HepG2 (cell line): ENCODE results near the gene LHFPL6. TPM values are rescaled to one million over a fixed set of nuclear protein-coding genes. Genes with fewer than 3 reads are reported as not detected.

Experiments
- ATAC-seq: fragments of 200-7000 bp; cut with Tn5 transposase; 3 replicates; pipeline ENCODE4 v1.9.1; 2020; ENCODE audit warnings: mild to moderate bottlenecking, moderate library complexity
- BruUV-seq: library from RNA; stranded (reverse); fragments of 400-500 nt; replicated peaks from 2 replicates; lab custom pipeline; 2021; lab: Mats Ljungman, UMichigan
- CTCF ChIA-PET: fragments of 300-600 bp; formaldehyde crosslinking; extraction: SDS; loops from one replicate; lab custom pipeline; 2021; ENCODE audit warnings: low total read pairs, inconsistent platforms, low intra/inter-chr PET ratio; lab: Yijun Ruan, JAX
- POLR2A ChIA-PET: fragments of 350-600 bp; sonication (Branson Sonifier 250); formaldehyde crosslinking; loops from one replicate; lab custom pipeline; 2020; ENCODE audit warnings: antibody characterized with exemption, inconsistent platforms; lab: Yijun Ruan, JAX
- DNase-seq: peaks from one replicate; pipeline ENCODE4 v3.0.0-alpha.2; 2015; ENCODE audit warnings: low spot score
- FAIRE-seq: peaks from 3 replicates; lab custom pipeline; 2011; peaks lifted over from hg19 to GRCh38; lab: Jason Lieb, UNC
- H2AFZ ChIP-seq: one replicate; pipeline ENCODE4 v1.6.1; 2011; ENCODE audit warnings: low read length, inconsistent platforms
- H3K27ac ChIP-seq: fragments of 300-600 bp; 3 replicates; pipeline ENCODE4 v1.8.0; 2011; ENCODE audit warnings: mixed run types, mild to moderate bottlenecking, mixed read lengths, low read length, inconsistent platforms; ENCODE audit not compliant: insufficient read depth; ENCODE audit errors: extremely low read length
- H3K27me3 ChIP-seq, 2 experiments: fragments of 200-600 bp in 1 of 2; 2 replicates in 1 of 2; 3 replicates in 1 of 2; pipeline versions ENCODE4 v1.6.0 to v1.8.0; 2011; ENCODE audit warnings: low read length in 2 of 2, mild to moderate bottlenecking in 2 of 2, moderate library complexity in 2 of 2, inconsistent platforms in 1 of 2; ENCODE audit not compliant: insufficient read depth in 2 of 2, control insufficient read depth in 1 of 2
- H3K36me3 ChIP-seq, 2 experiments: fragments of 200-600 bp in 1 of 2; replicated peaks in 1 of 2; 2 replicates in 1 of 2; 3 replicates in 1 of 2; pipeline versions ENCODE4 v1.5.1 to v1.8.0; 2011; ENCODE audit warnings: low read length in 2 of 2, inconsistent platforms in 1 of 2; ENCODE audit not compliant: insufficient read depth in 2 of 2, control insufficient read depth in 1 of 2
- H3K4me1 ChIP-seq: 2 replicates; pipeline ENCODE4 v1.5.1; 2012; ENCODE audit warnings: low read length, inconsistent platforms; ENCODE audit not compliant: insufficient read depth
- H3K4me2 ChIP-seq: 2 replicates; pipeline ENCODE4 v1.6.0; 2011; ENCODE audit warnings: low read depth, low read length, inconsistent platforms
- H3K4me3 ChIP-seq, 3 experiments: fragments of 200-600 bp in 1 of 3; sonication (generic), shearing (Covaris generic) in 1 of 3; replicated peaks in 1 of 3; 2 replicates each; pipeline ENCODE4 v1.5.1; 2011 to 2016; ENCODE audit warnings: low read length in 3 of 3, inconsistent platforms in 2 of 3, low read depth in 2 of 3, mild to moderate bottlenecking in 2 of 3, control low read depth in 1 of 3, mixed read lengths in 1 of 3; ENCODE audit not compliant: insufficient read depth in 1 of 3
- H3K79me2 ChIP-seq: one replicate; pipeline ENCODE4 v1.6.1; 2011; ENCODE audit warnings: low read length, inconsistent platforms; ENCODE audit not compliant: insufficient read depth
- H3K9ac ChIP-seq: 2 replicates; pipeline ENCODE4 v1.6.0; 2011; ENCODE audit warnings: mild to moderate bottlenecking, low read depth, low read length, inconsistent platforms; ENCODE audit not compliant: insufficient read depth
- H3K9me3 ChIP-seq: 2 replicates; pipeline ENCODE4 v1.5.1; 2012; ENCODE audit warnings: mild to moderate bottlenecking, low read length
- H4K20me1 ChIP-seq: 2 replicates; pipeline ENCODE4 v1.6.0; 2011; ENCODE audit warnings: inconsistent platforms, mild to moderate bottlenecking, low read length, moderate library complexity; ENCODE audit not compliant: insufficient read depth
- DNMT1 ChIP-seq: sonication (generic); formaldehyde crosslinking; IDR thresholded peaks from 2 replicates; pipeline ENCODE4 v1.5.1; 2020; ENCODE audit warnings: mild to moderate bottlenecking, missing genetic modification reagents
- JDP2 ChIP-seq: sonication (generic); formaldehyde crosslinking; IDR thresholded peaks from 2 replicates; pipeline ENCODE4 v1.8.1; 2022; ENCODE audit warnings: missing genetic modification reagents, borderline replicate concordance
- JUNB ChIP-seq: sonication (generic); formaldehyde crosslinking; IDR thresholded peaks from 2 replicates; pipeline ENCODE4 v1.8.0; 2022; ENCODE audit warnings: missing genetic modification reagents, mild to moderate bottlenecking, borderline replicate concordance
- MXD4 ChIP-seq: IDR thresholded peaks from 2 replicates; pipeline ENCODE4 v1.6.1; 2016; ENCODE audit warnings: mild to moderate bottlenecking, missing biosample characterization, missing genetic modification reagents
- TRIM22 ChIP-seq: fragments of 450-650 bp; IDR thresholded peaks from 2 replicates; pipeline ENCODE4 v1.6.1; 2017
- ZBTB38 ChIP-seq: sonication (generic); formaldehyde crosslinking; IDR thresholded peaks from 2 replicates; pipeline ENCODE4 v1.5.1; 2020; ENCODE audit warnings: mild to moderate bottlenecking, missing genetic modification reagents
- ZFYVE20 ChIP-seq: sonication (generic); formaldehyde crosslinking; IDR thresholded peaks from 2 replicates; pipeline ENCODE4 v1.8.0; 2023; ENCODE audit warnings: low read depth, mild to moderate bottlenecking, moderate library complexity, missing genetic modification reagents, borderline replicate concordance
- ZNF225 ChIP-seq: sonication (generic); formaldehyde crosslinking; IDR thresholded peaks from 2 replicates; pipeline ENCODE4 v1.4.0; 2020; ENCODE audit warnings: mild to moderate bottlenecking, missing genetic modification reagents
- ZNF674 ChIP-seq: sonication (generic); formaldehyde crosslinking; IDR thresholded peaks from 2 replicates; pipeline ENCODE4 v1.5.0; 2020; ENCODE audit warnings: low read depth, mild to moderate bottlenecking, missing genetic modification reagents
- ZSCAN22 ChIP-seq: sonication (generic); formaldehyde crosslinking; IDR thresholded peaks from 2 replicates; pipeline ENCODE4 v1.4.0; 2020; ENCODE audit warnings: mild to moderate bottlenecking, missing genetic modification reagents
- ZSCAN29 ChIP-seq: sonication (generic); formaldehyde crosslinking; conservative IDR thresholded peaks from 2 replicates; pipeline ENCODE4 v1.4.0; 2020; ENCODE audit warnings: mild to moderate bottlenecking, missing genetic modification reagents
- WGBS: methylation state at CpG from one replicate; pipeline ENCODE4 v1.1.6; 2017; ENCODE audit warnings: low lambda C conversion rate; 5-methylcytosine and 5-hydroxymethylcytosine counted together
- in situ Hi-C: cut with HindIII; loops from 2 replicates; pipeline ENCODE4 v1.10.0; 2017; ENCODE audit warnings: low pct_unique_long_range_greater_than_20kb; ENCODE audit not compliant: extremely low pct_ligation_motif_present
- intact Hi-C: fragments of 100-400 bp; cut with micrococcal nuclease; formaldehyde crosslinking; loops from one replicate; pipeline ENCODE4 v1.10.0; 2022; ENCODE audit not compliant: unreplicated experiment
- polyA plus RNA-seq, 8 experiments: library from polyadenylated mRNA; depleted of rRNA in 3 of 8; stranded (reverse) in 7 of 8; unstranded in 1 of 8; fragments of >200 nt; fragmentation: Illumina TruSeq in 4 of 8; extraction: Trizol in 4 of 8; gene quantifications; 2 replicates each; pipeline versions ENCODE4 v1.2.1 to v1.2.3, GENCODE V29; 2011 to 2016; ENCODE audit warnings: low read depth in 4 of 8, missing spikeins in 1 of 8, mixed read lengths in 1 of 8; ENCODE audit not compliant: insufficient read depth in 1 of 8
- total RNA-seq, 5 experiments: library from RNA; depleted of rRNA; stranded (reverse); fragments of >200 nt; fragmentation: Illumina TruSeq; extraction: Trizol; gene quantifications; 2 replicates each; pipeline ENCODE4 v1.2.3, GENCODE V29; 2016; ENCODE audit warnings: low read depth in 1 of 5
- TF ChIP-seq, protein P1 (sequence below): IDR thresholded peaks from 2 replicates; pipeline ENCODE4 v1.6.1; 2016; ENCODE audit warnings: low read depth, control low read depth

Gene LHFPL6
- total and polyA plus RNA-seq, 2 of the 13 experiments (the other 11 are each of a cell fraction or from before 2014, with no cell fraction given), result not detected

- BruUV-seq, result no TSS peak
- intact Hi-C loops, result no loop called here
- Histone ChIP-seq H4K20me1 (no peaks in the 10 kb centered on the region), H3K4me3 (no peak overlapping the region), H3K27me3 (0 out of 5 replicates have a peak, but pooled peaks cover 0 to 5% of the 10 kb centered on the region in 2 experiments), H3K9me3 (no peaks in the 10 kb centered on the region), H3K27ac (no peak overlapping the region), H3K4me2 (no peak overlapping the region), H3K4me1 (no peaks in the 10 kb centered on the region), H3K9ac (no peak overlapping the region), H3K79me2 (no peaks in the 10 kb centered on the region), H3K36me3 (no peaks in the 10 kb centered on the region), H2AFZ (no peak overlapping the region)
- CTCF ChIA-PET, result no interaction called here
- no peak for ATAC-seq
- in situ Hi-C loops, result no loop called here
- DNase-seq, result no peak
- 15% methylated on average over 9 of the region's 13 CpGs for WGBS
- POLR2A ChIA-PET, result no interaction called here
- TF ChIP-seq ZFYVE20 (CRISPR knock-in tag) (no peak), JUNB (CRISPR knock-in tag) (no peak), ZNF674 (CRISPR knock-in tag) (no peak), ZBTB38 (CRISPR knock-in tag) (no peak), MXD4 (CRISPR knock-in tag) (no peak), ZSCAN22 (no peak), DNMT1 (no peak), ZSCAN29 (CRISPR knock-in tag) (no peak)
- TF ChIP-seq, all 625 proteins: peak for 0
- no peak for FAIRE-seq
Measured at GRCh38 chr13:39394796-39395678, 208.0 kb downstream of the LHFPL6 start.

DNA sequence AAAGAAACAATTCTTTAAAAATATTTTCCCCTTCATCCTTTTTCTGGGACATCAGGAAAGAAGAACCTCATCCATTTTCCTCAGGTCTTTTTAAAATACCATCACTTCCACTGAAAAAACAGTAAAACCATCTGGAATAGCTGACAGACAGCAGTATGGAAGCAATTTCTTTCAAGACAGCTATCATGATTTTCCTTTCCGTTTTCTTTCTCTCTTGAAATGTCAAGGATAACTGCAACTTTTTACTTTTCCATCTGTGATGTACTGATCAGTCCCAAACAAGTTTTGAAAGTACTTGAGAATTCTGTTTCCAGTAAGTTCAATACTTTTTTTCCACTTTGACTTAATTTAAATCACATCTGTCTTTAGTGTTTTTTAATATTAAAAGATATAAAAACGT lies 211.2 kb downstream of the LHFPL6 start:
- CTCF ChIA-PET, result no interaction called here
- H3K4me1 ChIP-seq, result no peaks in the 10 kb centered on the region
- H3K79me2 ChIP-seq, result no peaks in the 10 kb centered on the region
- no peak overlapping the region for H3K9ac ChIP-seq
- no peak overlapping the region for H2AFZ ChIP-seq
- in situ Hi-C loops (no loop called here), intact Hi-C loops (no loop called here)
- H4K20me1 ChIP-seq, result no peaks in the 10 kb centered on the region
- ATAC-seq (no peak), FAIRE-seq (no peak), DNase-seq (no peak)
- POLR2A ChIA-PET, result no interaction called here
- no TSS peak for BruUV-seq
- no peaks in the 10 kb centered on the region for H3K9me3 ChIP-seq
- WGBS, result 4% methylated on average over 2 of the region's 2 CpGs
- no peak overlapping the region for H3K4me2 ChIP-seq
- H3K4me3 ChIP-seq, result no peak overlapping the region
- no peak overlapping the region for H3K27ac ChIP-seq
- H3K27me3 ChIP-seq, result no peaks in the 10 kb centered on the region
- no peaks in the 10 kb centered on the region for H3K36me3 ChIP-seq
- TF ChIP-seq JDP2 (CRISPR knock-in tag) (no peak), ZNF225 (CRISPR knock-in tag) (no peak), TRIM22 (no peak)
- TF ChIP-seq, protein P1, sequence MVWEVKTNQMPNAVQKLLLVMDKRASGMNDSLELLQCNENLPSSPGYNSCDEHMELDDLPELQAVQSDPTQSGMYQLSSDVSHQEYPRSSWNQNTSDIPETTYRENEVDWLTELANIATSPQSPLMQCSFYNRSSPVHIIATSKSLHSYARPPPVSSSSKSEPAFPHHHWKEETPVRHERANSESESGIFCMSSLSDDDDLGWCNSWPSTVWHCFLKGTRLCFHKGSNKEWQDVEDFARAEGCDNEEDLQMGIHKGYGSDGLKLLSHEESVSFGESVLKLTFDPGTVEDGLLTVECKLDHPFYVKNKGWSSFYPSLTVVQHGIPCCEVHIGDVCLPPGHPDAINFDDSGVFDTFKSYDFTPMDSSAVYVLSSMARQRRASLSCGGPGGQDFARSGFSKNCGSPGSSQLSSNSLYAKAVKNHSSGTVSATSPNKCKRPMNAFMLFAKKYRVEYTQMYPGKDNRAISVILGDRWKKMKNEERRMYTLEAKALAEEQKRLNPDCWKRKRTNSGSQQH (CRISPR knock-in tag), result no peak
